HG03342 (cell line): ENCODE data around the gene LRPAP1.
"Not testable (repeated sequence)": the region's sequence is repeated elsewhere in the genome, so short reads cannot be mapped to it uniquely, and the experiment has no call there.

Source experiments
- ATAC-seq: cut with Tn5 transposase; IDR thresholded peaks from one replicate; pipeline ENCODE4 v1.9.1; 2021; ENCODE audit warnings: mild to moderate bottlenecking, moderate library complexity; ENCODE audit not compliant: unreplicated experiment

The LRPAP1 gene

DNA sequence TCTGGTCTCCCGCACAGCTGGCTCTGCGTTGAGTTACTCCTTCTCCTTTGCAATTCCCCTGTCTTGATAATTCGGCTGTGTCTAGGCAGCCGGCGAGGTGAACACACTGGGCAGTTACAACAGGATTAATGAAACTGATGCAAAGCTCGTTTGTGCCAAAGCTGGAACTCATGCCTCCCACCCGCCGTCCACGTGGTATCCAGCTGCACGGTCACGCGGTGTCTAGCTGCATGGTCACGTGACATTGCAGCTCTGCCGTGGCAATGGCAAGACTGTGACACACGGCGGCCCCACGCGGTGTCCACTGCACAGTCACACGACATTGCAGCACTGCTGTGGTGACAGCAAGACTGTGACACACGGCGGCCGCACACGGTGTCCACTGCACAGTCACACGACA lies 31.2 kb upstream of the LRPAP1 start:
- no peak for ATAC-seq

DNA sequence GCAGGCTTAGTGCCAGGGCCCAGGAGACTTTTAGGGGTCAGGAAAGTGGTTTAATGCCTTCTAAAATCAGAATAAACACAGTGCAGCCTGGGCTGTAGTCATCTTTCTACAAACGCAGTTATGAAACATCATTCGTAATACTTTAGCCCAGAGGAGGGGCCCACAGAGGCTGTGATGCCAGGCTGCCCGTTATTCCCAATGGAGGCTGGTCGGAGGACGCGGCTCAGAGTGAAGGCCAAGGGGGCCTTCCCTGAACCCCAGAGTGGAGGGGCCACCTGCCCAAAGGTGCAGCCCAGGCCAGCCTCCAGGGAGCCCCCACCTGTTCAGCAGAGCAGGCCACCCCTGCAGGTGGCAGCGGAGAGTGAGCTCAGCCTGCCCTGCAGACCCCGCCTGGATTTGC lies 29.9 kb upstream of the LRPAP1 start:
- not testable (repeated sequence) for ATAC-seq

DNA sequence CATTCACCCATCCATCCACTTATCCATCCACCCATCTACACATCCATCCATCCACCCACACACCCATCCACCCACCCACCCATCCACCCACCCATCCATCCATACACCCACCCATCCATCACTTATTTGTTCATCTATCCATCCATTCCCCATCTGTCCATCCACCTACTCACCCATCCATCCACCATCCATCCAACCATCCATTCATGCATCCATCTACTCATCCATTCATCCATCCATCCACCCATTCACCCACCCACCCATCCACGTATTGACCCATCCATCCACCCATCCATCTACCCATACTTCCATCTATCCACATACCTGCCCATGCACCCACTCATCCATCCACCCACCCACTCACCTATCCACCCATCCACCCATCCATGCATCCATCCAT lies 28.2 kb upstream of the LRPAP1 start:
- ATAC-seq = not testable (repeated sequence)

GRCh38 chr4:3559381-3560290 lies 27.4 kb upstream of the LRPAP1 start:
- ATAC-seq = not testable (repeated sequence)

GRCh38 chr4:3558514-3558836 lies 26.3 kb upstream of the LRPAP1 start:
- not testable (repeated sequence) for ATAC-seq

- not testable (repeated sequence) for ATAC-seq
Observed at GRCh38 chr4:3557676-3558513, 25.7 kb upstream of the LRPAP1 start.

- not testable (repeated sequence) for ATAC-seq
Observed at GRCh38 chr4:3557088-3557492, 24.9 kb upstream of the LRPAP1 start.

DNA sequence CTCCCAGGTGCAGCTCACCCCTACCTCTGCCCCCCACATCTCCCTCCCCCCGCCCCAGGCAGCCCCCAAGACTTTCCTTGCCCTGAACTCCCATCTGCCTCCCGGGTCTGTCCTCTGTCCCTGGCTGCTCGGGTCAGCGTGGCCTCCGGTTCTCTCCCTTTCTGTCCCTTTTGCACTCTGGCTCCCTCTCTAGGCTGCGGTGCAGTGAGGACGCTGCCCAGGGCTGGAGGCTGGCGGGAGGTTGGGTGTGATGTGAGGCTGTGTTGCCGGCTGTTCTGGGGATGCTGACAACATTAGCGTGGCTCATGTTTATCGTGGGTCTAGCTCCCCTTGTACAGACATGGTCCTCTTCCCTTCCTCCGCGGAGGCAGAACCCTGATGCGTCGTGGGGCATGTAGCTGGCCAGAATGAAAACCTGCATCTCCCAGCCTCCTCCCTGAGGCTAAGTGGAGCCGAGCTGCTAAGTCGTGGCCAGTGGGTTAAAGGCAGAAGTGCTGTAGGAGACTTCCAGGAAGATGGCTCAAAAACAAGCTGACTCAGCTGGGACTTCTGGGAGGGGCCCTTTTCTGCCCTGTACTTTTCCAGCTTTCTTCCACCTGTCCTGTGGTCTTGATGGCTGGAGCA lies 24.1 kb upstream of the LRPAP1 start:
- ATAC-seq = not testable (repeated sequence)

DNA sequence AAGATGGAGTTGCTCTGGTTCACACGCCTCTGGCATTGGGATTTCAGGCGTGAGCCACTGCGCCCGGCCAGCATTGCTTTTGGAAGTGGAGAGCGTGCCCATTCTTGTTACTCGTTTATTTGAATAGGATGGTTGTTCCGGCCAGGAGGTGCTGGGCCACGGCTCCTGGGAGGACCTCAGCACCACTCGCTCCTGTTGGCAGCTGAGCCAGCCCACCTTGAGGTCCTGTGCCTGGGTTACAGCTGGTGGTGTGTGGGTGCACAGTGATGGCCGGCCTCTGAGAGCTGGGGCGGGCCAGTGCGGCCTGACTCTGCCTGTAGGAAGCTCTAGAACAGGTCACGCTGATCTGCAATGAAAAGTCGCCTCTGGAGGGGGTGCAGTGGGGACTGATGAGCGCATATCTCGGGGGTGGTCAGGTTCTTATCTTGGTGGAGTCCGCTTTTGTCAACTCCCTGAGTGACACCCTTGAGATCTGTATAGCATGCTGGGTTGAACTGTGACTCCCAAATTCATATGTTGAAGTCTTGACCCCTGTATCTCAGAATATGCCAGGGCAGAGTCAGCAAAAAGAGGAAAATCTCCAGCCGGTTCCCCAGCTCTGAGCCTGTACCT lies 23.3 kb upstream of the LRPAP1 start:
- ATAC-seq = not testable (repeated sequence)

DNA sequence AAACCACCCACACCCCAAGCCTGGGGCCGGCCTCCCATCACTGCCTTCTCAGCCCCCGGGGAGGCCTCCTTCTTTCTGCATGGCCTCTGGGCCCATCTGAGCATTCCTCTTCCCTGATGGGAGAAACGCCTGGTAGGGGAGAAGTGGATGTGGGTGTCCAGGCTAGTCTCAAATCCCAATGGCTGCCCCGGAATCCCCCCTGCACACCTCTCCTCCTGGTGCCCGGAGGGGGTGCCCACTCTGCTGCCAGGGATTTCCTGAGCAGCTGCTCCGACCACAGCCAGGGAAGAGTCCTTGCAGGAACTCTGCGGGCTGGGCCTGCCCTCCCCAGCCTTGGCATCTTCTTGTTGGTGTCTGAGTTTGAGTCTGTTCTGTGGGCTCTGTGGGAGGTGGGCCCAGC lies 19.1 kb upstream of the LRPAP1 start:
- not testable (repeated sequence) for ATAC-seq

DNA sequence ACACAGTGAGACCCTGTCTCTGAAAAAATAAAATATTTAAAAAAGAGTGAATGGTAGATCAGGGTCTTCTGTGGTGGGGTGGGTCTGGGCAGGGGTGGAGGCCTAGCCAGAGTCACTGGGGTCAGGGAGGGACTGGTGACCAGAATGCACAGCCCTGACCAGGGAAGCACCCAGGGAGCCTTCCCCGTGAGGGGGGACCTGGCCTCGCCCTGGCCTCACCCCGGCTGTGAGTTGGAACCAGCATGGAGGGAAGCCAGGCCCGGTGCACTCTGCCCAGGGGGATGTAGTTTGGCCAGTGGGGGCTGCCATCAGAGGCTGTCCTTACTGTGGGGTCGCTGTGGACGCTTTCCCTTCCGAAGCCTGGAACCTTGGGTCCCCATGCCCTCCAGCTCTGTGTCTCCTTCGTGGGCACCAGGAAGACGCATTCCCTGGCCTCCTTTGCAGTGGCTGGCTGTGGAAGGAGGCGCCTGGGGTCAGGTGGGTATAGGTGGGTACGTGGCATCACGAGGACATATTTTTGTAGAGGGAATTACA lies 18.6 kb upstream of the LRPAP1 start:
- not testable (repeated sequence) for ATAC-seq

GRCh38 chr4:3550041-3550440 lies 17.8 kb upstream of the LRPAP1 start:
- ATAC-seq = not testable (repeated sequence)

DNA sequence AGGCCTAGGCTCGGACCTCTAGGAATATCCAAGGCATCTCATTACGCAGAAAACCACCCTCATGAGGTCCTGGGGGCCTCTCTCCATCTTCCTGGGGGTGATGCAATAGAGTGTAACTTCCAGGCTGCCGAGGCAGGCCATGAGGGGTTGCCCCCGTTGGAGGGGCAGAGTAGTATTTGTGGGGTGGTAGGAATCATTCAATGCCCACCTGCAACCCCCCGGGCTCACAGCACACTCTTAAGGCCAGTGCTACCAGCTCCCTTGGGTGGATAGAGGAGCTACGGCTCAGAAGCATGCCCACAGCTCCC lies 17.4 kb upstream of the LRPAP1 start:
- not testable (repeated sequence) for ATAC-seq

GRCh38 chr4:3548991-3549693 lies 16.9 kb upstream of the LRPAP1 start:
- ATAC-seq = not testable (repeated sequence)

GRCh38 chr4:3546721-3547120 lies 14.5 kb upstream of the LRPAP1 start:
- ATAC-seq = not testable (repeated sequence)

DNA sequence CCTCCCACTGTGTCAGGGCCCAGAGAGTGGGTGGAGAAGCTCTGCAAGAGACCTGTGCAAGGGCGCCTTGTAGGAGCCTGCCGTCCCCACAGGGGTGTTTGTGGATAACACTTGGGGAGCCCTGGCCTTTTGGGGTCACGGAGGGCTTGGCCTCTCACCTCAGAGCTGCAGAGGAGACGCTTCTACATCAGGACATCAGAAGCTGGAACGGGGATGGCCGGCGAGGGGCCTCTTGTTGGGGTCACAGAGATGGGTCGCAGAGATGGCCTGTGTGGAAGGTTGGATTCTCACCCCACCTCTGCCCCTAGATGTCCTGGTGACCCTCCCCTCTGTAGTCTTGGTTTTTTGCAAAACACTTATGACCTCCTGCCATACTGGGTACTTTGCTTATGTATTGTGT lies 13.1 kb upstream of the LRPAP1 start:
- ATAC-seq = not testable (repeated sequence)

- ATAC-seq = not testable (repeated sequence)
Observed at GRCh38 chr4:3544259-3545025, 12.2 kb upstream of the LRPAP1 start.

GRCh38 chr4:3543415-3543814 lies 11.2 kb upstream of the LRPAP1 start:
- ATAC-seq = not testable (repeated sequence)

DNA sequence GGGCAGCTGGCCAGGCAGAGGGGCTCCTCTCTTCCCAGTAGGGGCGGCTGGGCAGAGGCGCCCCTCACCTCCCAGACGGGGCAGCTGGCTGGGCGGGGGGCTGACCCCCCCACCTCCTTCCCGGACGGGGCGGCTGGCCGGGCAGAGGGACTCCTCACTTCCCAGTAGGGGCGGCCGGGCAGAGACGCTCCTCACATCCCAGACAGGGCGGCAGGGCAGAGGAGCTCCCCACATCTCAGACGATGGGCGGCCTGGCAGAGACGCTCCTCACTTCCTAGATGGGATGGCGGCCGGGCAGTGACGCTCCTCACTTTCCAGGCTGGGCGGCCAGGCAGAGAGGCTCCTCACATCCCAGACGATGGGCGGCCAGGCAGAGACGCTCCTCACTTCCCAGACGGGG lies 6.7 kb upstream of the LRPAP1 start:
- not testable (repeated sequence) for ATAC-seq
